ENCODE data around the gene ADAD2. TPM values are rescaled to one million over a fixed set of nuclear protein-coding genes. Genes with fewer than 3 reads are reported as not detected.

The ADAD2 gene
- total RNA-seq, 1 donor from 2014 or later: not detected

DNA sequence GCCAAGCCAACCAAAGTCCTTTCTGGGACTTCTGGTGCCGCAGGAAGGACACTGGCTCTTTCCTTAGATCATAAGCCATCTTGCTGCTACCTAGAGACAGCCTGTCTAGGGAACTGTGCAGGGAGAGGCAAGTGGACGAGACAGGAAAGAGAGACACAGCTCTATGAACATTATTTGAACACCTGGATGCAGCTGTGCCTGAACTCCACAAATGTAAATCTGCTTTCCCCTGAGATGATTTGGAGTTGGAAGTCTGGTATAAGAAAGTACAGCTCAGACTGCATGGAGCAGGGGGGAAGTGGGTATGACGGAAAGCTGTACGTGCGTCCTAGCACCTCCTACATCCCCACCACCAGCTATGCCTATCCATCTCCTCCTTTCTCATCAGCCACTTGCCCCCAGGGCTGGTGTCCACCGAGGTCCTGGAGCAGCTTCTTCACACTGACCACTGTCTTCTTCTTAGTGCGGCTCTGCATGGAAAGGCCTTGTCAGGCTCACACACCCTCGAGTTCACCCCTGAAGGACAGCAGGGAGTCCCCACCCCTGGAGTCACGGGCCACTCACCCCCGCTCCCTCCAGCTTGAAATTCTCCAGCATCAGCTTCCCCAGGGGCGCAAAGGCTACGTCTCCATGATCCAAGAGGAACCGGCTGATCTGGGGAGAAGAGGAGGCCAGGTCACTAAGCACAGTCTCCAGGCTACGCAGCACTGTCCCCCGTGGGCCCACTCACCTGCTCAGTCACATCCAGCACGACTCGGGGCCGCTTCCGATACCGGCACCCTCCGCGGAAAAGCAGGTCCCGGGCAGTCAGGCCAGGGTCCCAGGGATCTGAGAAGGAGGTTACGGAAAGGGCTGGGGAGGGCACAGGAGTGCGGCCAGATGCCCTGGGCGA lies 8.0 kb upstream of the ADAD2 start:
- no peaks in the 10 kb centered on the region for H3K9me3 ChIP-seq
- intact Hi-C loops (cut with DNase I): loop anchor here (10.0 kb wide), 1 partner anchor 98 kb away; no protein-coding TSS in a partner anchor
- H3K36me3 ChIP-seq: peaks cover 0 to 56% of the 10 kb centered on the region in 2 donors
- no peak overlapping the region for H3K27ac ChIP-seq
- no peak for TF ChIP-seq CTCF (IDR thresholded peaks at IDR 0.05)
- no peak for TF ChIP-seq POLR2AphosphoS5 (IDR thresholded peaks at IDR 0.05; ENCODE audit: insufficient read depth in 1 of 2, low read depth in 1 of 2)
- no peak overlapping the region for H3K4me3 ChIP-seq
- H3K4me1 ChIP-seq: peaks cover 29% of the 10 kb centered on the region
- DNase-seq (ENCODE audit: extremely low spot score in 2 of 2): no peak
- no peaks in the 10 kb centered on the region for H3K27me3 ChIP-seq

DNA sequence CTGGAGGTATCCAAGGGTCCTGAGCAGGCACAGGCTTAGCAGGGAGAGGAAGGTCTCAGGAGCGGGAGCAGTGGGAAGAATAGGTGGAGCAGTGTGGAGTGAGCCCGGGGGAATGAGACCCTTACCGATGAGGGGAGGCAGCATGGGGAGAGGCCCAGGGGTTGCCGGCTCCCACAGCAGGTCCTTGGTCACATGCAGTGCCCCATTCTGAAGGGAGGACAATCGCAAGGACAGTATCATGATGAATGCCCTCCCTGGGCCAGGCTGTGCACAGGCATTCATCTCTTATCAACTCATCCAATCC lies 7.4 kb upstream of the ADAD2 start:
- Histone ChIP-seq H3K27ac (no peak overlapping the region), H3K9me3 (no peaks in the 10 kb centered on the region), H3K27me3 (no peaks in the 10 kb centered on the region), H3K4me1 (peaks cover 25% of the 10 kb centered on the region), H3K36me3 (peaks cover 0 to 56% of the 10 kb centered on the region in 2 donors), H3K4me3 (no peak overlapping the region)
- intact Hi-C loops (cut with DNase I): loop anchor here (10.0 kb wide), 1 partner anchor 99 kb away; no protein-coding TSS in a partner anchor
- TF ChIP-seq POLR2A (IDR thresholded peaks at IDR 0.05) (no peak), POLR2AphosphoS5 (IDR thresholded peaks at IDR 0.05; ENCODE audit: insufficient read depth in 1 of 2, low read depth in 1 of 2) (no peak)
- no peak for DNase-seq (ENCODE audit: extremely low spot score in 2 of 2)

GRCh38 chr16:84183911-84184591 lies 6.9 kb upstream of the ADAD2 start:
- H3K27ac ChIP-seq: no peak overlapping the region
- intact Hi-C loops (cut with DNase I): loop anchor here (10.0 kb wide), 1 partner anchor 99 kb away; no protein-coding TSS in a partner anchor
- DNase-seq (ENCODE audit: extremely low spot score in 2 of 2): no peak
- peaks cover 25% of the 10 kb centered on the region for H3K4me1 ChIP-seq
- H3K9me3 ChIP-seq: no peaks in the 10 kb centered on the region
- H3K27me3 ChIP-seq: no peaks in the 10 kb centered on the region
- TF ChIP-seq POLR2A (IDR thresholded peaks at IDR 0.05): no peak
- TF ChIP-seq CTCF (IDR thresholded peaks at IDR 0.05): no peak
- no peak for TF ChIP-seq POLR2AphosphoS5 (IDR thresholded peaks at IDR 0.05; ENCODE audit: insufficient read depth in 1 of 2, low read depth in 1 of 2)
- peaks cover 0 to 54% of the 10 kb centered on the region in 2 donors for H3K36me3 ChIP-seq
- H3K4me3 ChIP-seq: no peak overlapping the region

DNA sequence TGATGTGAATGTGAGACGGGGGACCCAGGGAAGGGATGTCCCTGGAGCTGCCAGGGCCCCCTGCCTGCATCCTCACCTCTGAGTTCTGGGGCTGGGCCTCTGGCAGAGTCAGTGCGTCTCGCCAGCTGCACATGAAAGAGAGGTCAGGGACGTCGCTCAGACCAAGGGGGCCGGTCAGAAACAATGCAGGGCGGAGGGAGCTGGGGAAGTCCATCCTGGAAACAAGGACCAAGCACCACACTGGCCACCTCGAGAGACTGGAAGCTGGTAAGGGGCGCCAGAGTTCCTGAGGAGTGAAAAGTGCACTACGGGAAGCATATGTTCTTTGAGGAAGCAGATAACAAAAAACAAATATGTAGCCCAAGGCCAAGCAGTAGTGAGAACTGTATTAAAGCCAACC lies 6.2 kb upstream of the ADAD2 start:
- TF ChIP-seq CTCF (IDR thresholded peaks at IDR 0.05): no peak
- no peak for TF ChIP-seq POLR2AphosphoS5 (IDR thresholded peaks at IDR 0.05; ENCODE audit: insufficient read depth in 1 of 2, low read depth in 1 of 2)
- TF ChIP-seq POLR2A (IDR thresholded peaks at IDR 0.05): no peak
- DNase-seq (ENCODE audit: extremely low spot score in 2 of 2): peak in 1 of 2 donors; percentile 77
- Histone ChIP-seq H3K4me3 (no peak overlapping the region), H3K4me1 (peaks cover 25% of the 10 kb centered on the region), H3K27ac (no peak overlapping the region), H3K27me3 (no peaks in the 10 kb centered on the region), H3K36me3 (peaks cover 0 to 47% of the 10 kb centered on the region in 2 donors), H3K9me3 (no peaks in the 10 kb centered on the region)
- intact Hi-C loops (cut with DNase I): loop anchor here (10.0 kb wide), 1 partner anchor 100 kb away; no protein-coding TSS in a partner anchor

DNA sequence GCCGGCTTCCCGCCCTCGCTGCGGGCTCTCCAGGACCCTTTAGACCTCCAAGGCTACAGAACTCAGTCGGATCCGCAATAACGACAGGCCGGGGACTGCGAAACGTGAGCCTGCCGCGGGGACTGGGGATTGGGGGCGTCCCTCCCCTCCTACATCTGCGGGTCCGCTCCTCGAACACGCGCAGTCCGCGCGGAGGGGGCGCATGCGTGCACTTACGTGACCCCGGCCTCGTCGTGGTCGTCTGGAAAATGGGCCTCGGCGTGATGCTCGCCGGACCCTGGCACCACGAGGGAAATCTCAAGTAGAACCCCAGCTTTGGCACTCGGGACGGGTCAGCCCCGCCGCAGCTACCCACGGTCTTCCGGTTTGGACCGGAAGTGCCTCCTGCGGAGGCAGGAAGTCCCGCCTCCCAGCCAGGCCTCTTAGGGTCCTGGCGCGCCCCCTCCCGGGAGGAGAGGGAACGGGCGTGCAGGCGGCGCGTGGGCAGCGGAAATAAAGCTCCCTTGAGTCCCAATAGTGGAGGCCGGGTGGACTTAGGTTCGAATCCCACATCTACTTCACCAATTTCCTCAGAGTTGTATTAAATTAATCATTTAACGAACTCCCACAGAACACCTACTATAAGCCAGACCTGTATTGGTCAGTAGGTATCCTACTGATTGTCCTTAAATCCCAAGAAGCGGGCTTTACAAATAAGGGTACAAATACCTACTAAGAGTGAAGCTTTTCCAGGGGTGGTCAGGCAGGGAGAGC lies 4.1 kb upstream of the ADAD2 start, which contains the start of gene TAF1C:
TSS of gene TAF1C (minus strand) at position 373 of the 753 bp plus-strand sequence. CDS start 2,069 bp downstream, outside the sequence.
- Histone ChIP-seq H3K4me1 (peaks cover 25% of the 10 kb centered on the region), H3K9me3 (no peaks in the 10 kb centered on the region), H3K36me3 (peaks cover 0 to 26% of the 10 kb centered on the region in 2 donors), H3K27ac (peak within 1 kb of the TSS; percentile 60), H3K4me3 (peak within 1 kb of the TSS; percentile 91 to 95), H3K27me3 (no peaks in the 10 kb centered on the region)
- intact Hi-C loops (cut with DNase I): loop anchor here (10.0 kb wide), 1 partner anchor 102 kb away; no protein-coding TSS in a partner anchor
- no peak for TF ChIP-seq POLR2A (IDR thresholded peaks at IDR 0.05)
- peak; percentile 84 for TF ChIP-seq POLR2AphosphoS5 (IDR thresholded peaks at IDR 0.05; ENCODE audit: insufficient read depth in 1 of 2, low read depth in 1 of 2)
- TF ChIP-seq CTCF (IDR thresholded peaks at IDR 0.05): peak; percentile 89 to 99 (median 91)
- no peak for DNase-seq (ENCODE audit: extremely low spot score in 2 of 2)

Data from vagina (tissue), 2 donors.